H1 (cell line): ENCODE measurements around the gene CDRT15L2. TPM values are rescaled to one million over a fixed set of nuclear protein-coding genes. Genes with fewer than 3 reads are reported as not detected.
"Not testable (repeated sequence)": the region's sequence is repeated elsewhere in the genome, so short reads cannot be mapped to it uniquely, and the experiment has no call there.

Source experiments
- CTCF ChIA-PET: fragments of 300-600 bp; sonication (Branson Sonifier 250); formaldehyde crosslinking; loops from one replicate; lab custom pipeline; 2021; ENCODE audit not compliant: partially characterized antibody; lab: Charles Lee
- POLR2A ChIA-PET: fragments of 300-600 bp; sonication (Branson Sonifier 250); formaldehyde crosslinking; loops from one replicate; lab custom pipeline; 2021; ENCODE audit warnings: inconsistent platforms; ENCODE audit not compliant: partially characterized antibody; lab: Charles Lee
- DNase-seq, 2 experiments: peaks; one replicate each; pipeline versions ENCODE4 v3.0.0 to v3.0.0-alpha.2; 2010 to 2022; ENCODE audit warnings: low spot score in 2 of 2, low read depth in 1 of 2, mixed read lengths in 1 of 2
- FAIRE-seq: peaks from 2 replicates; lab custom pipeline; 2011; peaks lifted over from hg19 to GRCh38; lab: Jason Lieb, UNC
- H2AFZ ChIP-seq: 2 replicates; pipeline ENCODE4 v1.8.1; 2012; ENCODE audit warnings: low read length, inconsistent platforms
- H2AK5ac ChIP-seq: 2 replicates; pipeline ENCODE4 v1.6.1; 2013; ENCODE audit warnings: low read depth, low read length
- H2BK120ac ChIP-seq: replicated peaks from 2 replicates; pipeline ENCODE3; 2013; ENCODE audit warnings: low read depth, low read length, inconsistent platforms
- H2BK12ac ChIP-seq: 2 replicates; pipeline ENCODE4 v1.6.1; 2013; ENCODE audit warnings: low read depth, low read length
- H2BK15ac ChIP-seq: 2 replicates; pipeline ENCODE4 v1.6.1; 2013; ENCODE audit warnings: low read length
- H2BK20ac ChIP-seq: 2 replicates; pipeline ENCODE4 v1.6.1; 2013; ENCODE audit warnings: low read length
- H2BK5ac ChIP-seq: 2 replicates; pipeline ENCODE4 v1.6.1; 2013; ENCODE audit warnings: low read depth, low read length
- H3K14ac ChIP-seq: 2 replicates; pipeline ENCODE4 v1.6.1; 2013; ENCODE audit warnings: inconsistent platforms; ENCODE audit not compliant: insufficient read length
- H3K18ac ChIP-seq: 2 replicates; pipeline ENCODE4 v1.6.1; 2013; ENCODE audit warnings: low read length; ENCODE audit errors: extremely low read depth
- H3K23ac ChIP-seq: 2 replicates; pipeline ENCODE4 v1.6.1; 2013; ENCODE audit warnings: inconsistent platforms; ENCODE audit not compliant: insufficient read length
- H3K23me2 ChIP-seq: 2 replicates; pipeline ENCODE4 v1.6.1; 2013; ENCODE audit warnings: low read depth, low read length
- H3K27ac ChIP-seq: 2 replicates; pipeline ENCODE4 v1.6.1; 2011; ENCODE audit warnings: low read depth, low read length, inconsistent platforms
- H3K27me3 ChIP-seq, 4 experiments: replicated peaks in 1 of 4; 1 replicate in 1 of 4; 2 replicates in 3 of 4; pipeline versions ENCODE4 v1.6.1 to v1.8.1; 2011 to 2013; ENCODE audit warnings: low read length in 3 of 4, mild to moderate bottlenecking in 3 of 4, inconsistent platforms in 2 of 4, mixed read lengths in 2 of 4, moderate library complexity in 1 of 4; ENCODE audit not compliant: control insufficient read depth in 3 of 4, insufficient read depth in 3 of 4; ENCODE audit errors: extremely low read depth in 1 of 4
- H3K36me3 ChIP-seq, 4 experiments: 2 replicates each; pipeline versions ENCODE4 v1.6.1 to v1.8.1; 2011 to 2013; ENCODE audit warnings: mild to moderate bottlenecking in 4 of 4, low read length in 3 of 4, moderate library complexity in 2 of 4, control low read depth in 1 of 4, inconsistent platforms in 1 of 4; ENCODE audit not compliant: insufficient read depth in 4 of 4, control insufficient read depth in 2 of 4
- H3K4ac ChIP-seq: replicated peaks from 2 replicates; pipeline ENCODE3; 2013; ENCODE audit warnings: low read length, low read depth, mixed read lengths, inconsistent platforms; ENCODE audit not compliant: insufficient read length
- H3K4me1 ChIP-seq, 4 experiments: replicated peaks in 1 of 4; 1 replicate in 1 of 4; 2 replicates in 3 of 4; pipeline versions ENCODE4 v1.6.1 to v1.8.1; 2011 to 2013; ENCODE audit warnings: low read length in 3 of 4, inconsistent platforms in 2 of 4, mixed read lengths in 1 of 4; ENCODE audit not compliant: insufficient read depth in 4 of 4, control insufficient read depth in 3 of 4
- H3K4me2 ChIP-seq, 2 experiments: 2 replicates each; pipeline versions ENCODE4 v1.6.1 to v1.8.1; 2011 to 2013; ENCODE audit warnings: low read depth in 2 of 2, low read length in 2 of 2, control low read depth in 1 of 2, inconsistent platforms in 1 of 2, mild to moderate bottlenecking in 1 of 2; ENCODE audit not compliant: insufficient read depth in 1 of 2
- H3K4me3 ChIP-seq, 4 experiments: fragments of 200-600, 300-600 bp in 1 of 4; sonication (generic), shearing (Covaris generic), sonication (Bioruptor Twin) in 1 of 4; 2 replicates each; pipeline versions ENCODE4 v1.5.1 to v1.8.1; 2011 to 2016; ENCODE audit warnings: low read length in 4 of 4, low read depth in 3 of 4, control low read depth in 2 of 4, inconsistent platforms in 2 of 4, mild to moderate bottlenecking in 2 of 4, mixed read lengths in 1 of 4, moderate library complexity in 1 of 4; ENCODE audit not compliant: insufficient read depth in 2 of 4; ENCODE audit errors: extremely low read depth in 1 of 4
- H3K56ac ChIP-seq: replicated peaks from 2 replicates; pipeline ENCODE3; 2013; ENCODE audit warnings: low read depth, mild to moderate bottlenecking, mixed read lengths, low read length, inconsistent platforms; ENCODE audit not compliant: insufficient read length
- H3K79me1 ChIP-seq: 2 replicates; pipeline ENCODE4 v1.6.1; 2013; ENCODE audit warnings: low read depth, low read length, control low read depth
- H3K79me2 ChIP-seq, 2 experiments: 2 replicates each; pipeline versions ENCODE4 v1.6.1 to v1.8.1; 2012 to 2013; ENCODE audit warnings: low read length in 2 of 2, mild to moderate bottlenecking in 2 of 2, inconsistent platforms in 1 of 2; ENCODE audit not compliant: insufficient read depth in 2 of 2, control insufficient read depth in 1 of 2
- H3K9ac ChIP-seq, 4 experiments: replicated peaks in 1 of 4; 1 replicate in 1 of 4; 2 replicates in 3 of 4; pipeline versions ENCODE4 v1.6.1 to v1.8.1; 2011 to 2013; ENCODE audit warnings: low read depth in 3 of 4, low read length in 3 of 4, control low read depth in 2 of 4, mild to moderate bottlenecking in 2 of 4, moderate library complexity in 2 of 4, inconsistent platforms in 1 of 4; ENCODE audit errors: extremely low read depth in 1 of 4
- H3K9me3 ChIP-seq, 2 experiments: 2 replicates each; pipeline versions ENCODE4 v1.6.1 to v1.8.1; 2012 to 2013; ENCODE audit warnings: mild to moderate bottlenecking in 2 of 2, moderate library complexity in 2 of 2, control low read depth in 1 of 2, inconsistent platforms in 1 of 2, low read depth in 1 of 2, low read length in 1 of 2, mixed read lengths in 1 of 2; ENCODE audit not compliant: insufficient read depth in 2 of 2
- H4K20me1 ChIP-seq, 2 experiments: replicated peaks in 1 of 2; 2 replicates each; pipeline versions ENCODE3 to v1.8.1; 2011 to 2013; ENCODE audit warnings: inconsistent platforms in 2 of 2, low read length in 2 of 2, mild to moderate bottlenecking in 1 of 2; ENCODE audit not compliant: insufficient read depth in 2 of 2, control insufficient read depth in 1 of 2
- H4K5ac ChIP-seq: 2 replicates; pipeline ENCODE4 v1.6.1; 2013; ENCODE audit warnings: low read length, low read depth, mixed read lengths, inconsistent platforms; ENCODE audit not compliant: insufficient read length
- H4K8ac ChIP-seq: 2 replicates; pipeline ENCODE4 v1.8.0; 2013; ENCODE audit warnings: mild to moderate bottlenecking, moderate library complexity, low read length, inconsistent platforms; ENCODE audit not compliant: insufficient read depth; ENCODE audit errors: extremely low read depth
- H4K91ac ChIP-seq: replicated peaks from 2 replicates; pipeline ENCODE3; 2013; ENCODE audit warnings: low read length, mixed read lengths, inconsistent platforms; ENCODE audit not compliant: insufficient read length
- WGBS, 2 experiments: shearing (Covaris generic) in 1 of 2; methylation state at CpG; one replicate each; pipeline versions ENCODE4 v1.1.6 to v1.1.7; 2013 to 2015; ENCODE audit warnings: low lambda C conversion rate in 2 of 2, mixed read lengths in 2 of 2, inconsistent platforms in 1 of 2, low coverage in 1 of 2, missing lambda C conversion rate in 1 of 2; ENCODE audit not compliant: insufficient replicate concordance in 2 of 2, insufficient coverage in 1 of 2, insufficient read length in 1 of 2; ENCODE audit errors: extremely low coverage in 1 of 2, missing lambda C conversion rate in 1 of 2; 5-methylcytosine and 5-hydroxymethylcytosine counted together
- polyA plus RNA-seq, 7 experiments: library from polyadenylated mRNA; depleted of rRNA in 3 of 7; stranded (reverse) in 5 of 7; unstranded in 2 of 7; fragments of >200 nt in 5 of 7; fragments of 200-250 nt in 2 of 7; gene quantifications; 1 replicate in 5 of 7; 2 replicates in 1 of 7; 4 replicates in 1 of 7; pipeline versions ENCODE4 v1.2.1 to v1.2.3, GENCODE V29; 2011 to 2013; ENCODE audit warnings: missing spikeins in 2 of 7, mixed read lengths in 2 of 7
- total RNA-seq: library from RNA; stranded (reverse); fragmentation: NEBNext Ultra II Directional; extraction: Animal tissue kit (Norgen Biotek cat#: 25700); gene quantifications from 2 replicates; pipeline ENCODE4 v1.2.1, GENCODE V29; 2021

The CDRT15L2 gene
- total and polyA plus RNA-seq, 2 of the 8 experiments (the other 6 are each of a cell fraction or from before 2014, with no cell fraction given), result not detected

- H2AFZ ChIP-seq, H3K79me2 ChIP-seq, H2BK20ac ChIP-seq, H3K9ac ChIP-seq, FAIRE-seq, H3K56ac ChIP-seq, H2BK15ac ChIP-seq, H2BK120ac ChIP-seq, POLR2A ChIA-PET, H3K4me3 ChIP-seq, H2AK5ac ChIP-seq, H3K27me3 ChIP-seq, H3K9me3 ChIP-seq, H2BK12ac ChIP-seq, H4K91ac ChIP-seq, H4K8ac ChIP-seq, H3K4ac ChIP-seq, DNase-seq, CTCF ChIA-PET, H3K23me2 ChIP-seq, H3K27ac ChIP-seq, H3K36me3 ChIP-seq, H3K23ac ChIP-seq, H2BK5ac ChIP-seq, H3K4me2 ChIP-seq, H4K20me1 ChIP-seq, H4K5ac ChIP-seq, H3K14ac ChIP-seq, H3K4me1 ChIP-seq, H3K79me1 ChIP-seq, H3K18ac ChIP-seq: not testable (repeated sequence)
- WGBS, 2 experiments, result 78% methylated on average over 8 of the region's 8 CpGs; no CpG with 5 or more reads in 1 of the 2 experiments
Measured at GRCh38 chr17:20534711-20535550, 44.6 kb upstream of the CDRT15L2 start.

DNA sequence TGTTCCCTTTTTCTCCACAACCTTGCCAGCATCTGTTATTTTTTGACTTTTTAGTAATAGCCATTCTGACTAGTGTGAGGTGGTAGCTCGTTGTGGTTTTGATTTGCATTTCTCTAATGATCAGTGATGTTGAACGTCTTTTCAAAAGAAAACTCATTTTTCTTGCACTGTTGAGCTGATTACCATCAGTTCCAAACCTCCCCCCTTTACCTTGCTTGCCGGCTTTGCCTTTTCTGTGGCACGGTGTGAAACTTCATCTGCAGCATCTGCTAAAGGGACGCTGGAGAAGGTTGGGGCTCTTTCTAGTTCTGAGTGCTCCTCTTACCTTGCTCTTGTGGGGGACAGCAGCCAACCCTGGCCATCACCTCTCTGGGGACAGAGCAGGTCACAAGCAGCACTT lies 39.1 kb upstream of the CDRT15L2 start:
- H3K9ac ChIP-seq, H3K23ac ChIP-seq, H3K23me2 ChIP-seq, H4K20me1 ChIP-seq, H3K4me3 ChIP-seq, H4K8ac ChIP-seq, H3K79me2 ChIP-seq, H3K56ac ChIP-seq, H3K9me3 ChIP-seq, H4K5ac ChIP-seq, H3K18ac ChIP-seq, H4K91ac ChIP-seq, H2BK12ac ChIP-seq, H3K14ac ChIP-seq, POLR2A ChIA-PET, H3K4me2 ChIP-seq, DNase-seq, H3K36me3 ChIP-seq, H3K27me3 ChIP-seq, H2AFZ ChIP-seq, H3K4me1 ChIP-seq, H3K79me1 ChIP-seq, H2BK15ac ChIP-seq, H3K4ac ChIP-seq, H2BK120ac ChIP-seq, H2AK5ac ChIP-seq, H3K27ac ChIP-seq, CTCF ChIA-PET, H2BK5ac ChIP-seq, H2BK20ac ChIP-seq, FAIRE-seq: not testable (repeated sequence)
- WGBS, 2 experiments, result no CpG with 5 or more reads among the region's 5 CpGs
